GM10266 (cell line): Measurements from ENCODE around the gene PRMT2.
"Not testable (repeated sequence)": the region's sequence is repeated elsewhere in the genome, so short reads cannot be mapped to it uniquely, and the experiment has no call there.

Experiments
- DNase-seq: peaks from one replicate; pipeline ENCODE4 v3.0.0; 2012; ENCODE audit errors: extremely low spot score
- TF ChIP-seq, protein P1 (sequence below): IDR thresholded peaks from 2 replicates; pipeline ENCODE4 v1.5.1; 2012; ENCODE audit warnings: mild to moderate bottlenecking, low read depth; ENCODE audit not compliant: control insufficient read depth, insufficient read depth; ENCODE audit errors: missing control alignments

Gene PRMT2

DNA sequence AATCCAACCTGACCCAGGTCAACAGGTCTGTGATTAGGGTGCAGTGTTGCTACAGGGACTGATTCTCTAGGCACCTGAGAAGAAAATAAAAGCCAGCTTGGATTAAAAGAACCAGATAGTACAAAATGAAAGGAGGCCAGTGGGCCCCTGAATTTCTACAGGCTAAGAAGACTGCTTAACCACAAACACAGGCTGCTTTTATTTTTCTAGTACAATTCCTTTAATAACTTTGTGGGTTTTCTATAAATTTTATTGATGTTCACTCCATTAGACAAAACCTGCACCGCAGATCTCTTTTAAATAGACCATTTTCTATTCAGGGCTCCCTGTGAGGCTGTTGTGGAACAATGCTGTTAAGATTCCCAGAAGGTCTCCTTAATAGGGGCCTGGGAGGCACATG is 9.7 kb upstream of the PRMT2 start:
- DNase-seq = no peak
- TF ChIP-seq, protein P1, sequence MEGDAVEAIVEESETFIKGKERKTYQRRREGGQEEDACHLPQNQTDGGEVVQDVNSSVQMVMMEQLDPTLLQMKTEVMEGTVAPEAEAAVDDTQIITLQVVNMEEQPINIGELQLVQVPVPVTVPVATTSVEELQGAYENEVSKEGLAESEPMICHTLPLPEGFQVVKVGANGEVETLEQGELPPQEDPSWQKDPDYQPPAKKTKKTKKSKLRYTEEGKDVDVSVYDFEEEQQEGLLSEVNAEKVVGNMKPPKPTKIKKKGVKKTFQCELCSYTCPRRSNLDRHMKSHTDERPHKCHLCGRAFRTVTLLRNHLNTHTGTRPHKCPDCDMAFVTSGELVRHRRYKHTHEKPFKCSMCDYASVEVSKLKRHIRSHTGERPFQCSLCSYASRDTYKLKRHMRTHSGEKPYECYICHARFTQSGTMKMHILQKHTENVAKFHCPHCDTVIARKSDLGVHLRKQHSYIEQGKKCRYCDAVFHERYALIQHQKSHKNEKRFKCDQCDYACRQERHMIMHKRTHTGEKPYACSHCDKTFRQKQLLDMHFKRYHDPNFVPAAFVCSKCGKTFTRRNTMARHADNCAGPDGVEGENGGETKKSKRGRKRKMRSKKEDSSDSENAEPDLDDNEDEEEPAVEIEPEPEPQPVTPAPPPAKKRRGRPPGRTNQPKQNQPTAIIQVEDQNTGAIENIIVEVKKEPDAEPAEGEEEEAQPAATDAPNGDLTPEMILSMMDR = no peak

GRCh38 chr21:46626536-46626935 is 8.9 kb upstream of the PRMT2 start:
- TF ChIP-seq, protein P1 = no peak

GRCh38 chr21:46626975-46627501 is 8.4 kb upstream of the PRMT2 start:
- DNase-seq = no peak
- TF ChIP-seq, protein P1 = no peak

More at GRCh38 chr21:46626536-46626935, 8.9 kb upstream of the PRMT2 start:
- no peak for DNase-seq

DNA sequence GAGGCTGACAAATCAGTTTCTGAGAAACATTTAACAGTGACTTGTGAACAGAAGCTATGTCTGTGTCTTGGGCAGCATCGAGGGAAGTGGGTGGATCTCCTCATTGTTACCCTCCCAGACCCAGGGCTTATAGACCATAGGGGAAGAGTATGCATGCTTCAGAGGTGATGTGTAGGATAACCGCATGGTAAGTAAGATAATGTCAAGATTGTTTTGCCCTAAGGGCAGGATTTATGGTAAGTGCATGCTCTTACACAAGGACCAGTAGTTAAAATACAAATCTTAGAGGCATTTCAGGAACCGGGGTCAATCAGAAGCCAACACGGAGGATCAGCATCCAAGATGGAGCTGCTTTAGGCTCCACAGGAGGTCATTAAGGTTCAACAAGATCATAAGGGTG is 7.7 kb upstream of the PRMT2 start:
- DNase-seq = no peak
- TF ChIP-seq, protein P1 = no peak

DNA sequence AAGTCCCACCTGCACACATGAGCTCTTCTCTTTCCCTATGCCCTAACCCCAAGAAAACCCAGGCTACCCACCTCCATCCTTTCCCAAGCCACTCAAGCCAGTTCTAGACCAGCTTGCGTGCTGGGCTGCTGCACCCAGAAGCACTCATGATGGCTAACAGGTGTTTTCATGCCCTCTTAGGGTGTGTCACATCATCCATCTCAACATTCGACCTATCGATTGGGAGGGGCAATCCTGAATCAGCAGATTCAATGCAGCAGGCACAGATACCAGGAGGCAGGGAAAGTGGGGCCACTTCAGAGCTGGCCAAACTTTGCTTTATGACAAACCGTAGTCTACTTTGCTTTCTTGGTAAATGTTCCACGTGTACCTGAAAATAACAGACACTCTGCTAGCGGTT is 6.6 kb upstream of the PRMT2 start:
- DNase-seq = no peak
- TF ChIP-seq, protein P1 = no peak

GRCh38 chr21:46630915-46631314 is 4.6 kb upstream of the PRMT2 start:
- DNase-seq = not testable (repeated sequence)

DNA sequence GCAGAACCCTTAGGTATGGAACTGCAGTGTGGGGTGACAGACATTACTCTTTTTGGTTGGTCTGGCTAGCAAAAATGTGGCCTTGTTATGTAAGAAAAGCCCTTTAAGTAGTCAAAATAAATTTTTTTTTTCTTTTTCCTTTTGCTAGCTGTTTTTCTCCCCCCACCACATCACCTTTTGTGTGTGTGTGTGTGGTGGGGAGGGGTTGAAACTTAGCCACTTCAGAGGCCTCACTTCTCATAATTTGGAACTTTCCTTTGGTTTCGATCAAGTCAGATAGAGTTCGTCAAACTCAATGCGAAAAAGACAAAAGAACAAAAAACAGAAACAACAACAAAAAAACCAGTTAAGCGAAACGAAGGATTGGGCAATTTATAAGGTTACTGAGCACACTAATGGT is 1.9 kb upstream of the PRMT2 start:
- TF ChIP-seq, protein P1 = no peak
- DNase-seq = no peak

DNA sequence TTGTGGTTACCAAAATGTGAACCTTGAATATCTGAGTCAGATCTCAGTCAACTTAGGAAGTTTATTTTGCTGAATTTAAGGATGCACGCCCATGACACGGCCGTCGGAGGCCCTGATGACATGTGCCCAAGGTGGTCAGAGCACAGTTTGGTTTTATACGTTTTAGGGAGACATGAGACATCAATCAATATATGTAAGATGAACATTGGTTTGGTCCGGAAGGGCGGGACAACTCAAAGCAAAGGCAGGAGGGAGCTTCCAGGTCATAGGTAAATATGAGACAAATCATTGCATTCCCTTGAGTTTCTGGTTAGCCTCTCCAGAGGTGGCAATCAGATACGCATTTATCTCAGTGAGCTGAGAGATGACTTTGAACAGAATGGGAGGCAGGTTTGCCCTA is 1.0 kb upstream of the PRMT2 start:
- TF ChIP-seq, protein P1 = no peak

More for the DNA sequence above, 1.0 kb upstream of the PRMT2 start:
- DNase-seq = no peak
